GM18508 (cell line): ENCODE measurements around the gene RFK.

Source experiments
- ATAC-seq: cut with Tn5 transposase; IDR thresholded peaks from one replicate; pipeline ENCODE4 v1.9.1; 2021; ENCODE audit warnings: moderate number of reproducible peaks; ENCODE audit not compliant: insufficient read depth, unreplicated experiment

The RFK gene

DNA sequence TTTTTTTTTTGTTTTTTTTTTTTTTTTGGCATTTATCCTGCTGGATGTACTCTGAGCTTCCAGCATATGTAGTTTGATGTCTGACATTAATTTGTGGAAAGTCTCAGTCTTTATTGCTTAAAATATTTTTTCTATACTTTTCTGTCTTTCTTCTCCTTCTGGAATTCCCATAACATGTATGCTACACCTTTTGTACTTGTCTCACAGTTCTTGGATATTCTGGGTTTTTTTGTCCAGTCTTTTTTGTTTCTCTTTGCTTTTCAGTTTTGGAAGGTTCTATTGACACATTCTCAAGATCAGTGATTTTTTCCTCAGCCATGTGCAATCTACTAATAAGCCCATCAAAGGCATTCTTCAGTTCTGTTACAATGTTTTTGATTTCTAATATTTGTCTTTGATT lies 19.4 kb upstream of the RFK start:
- ATAC-seq, result no peak

DNA sequence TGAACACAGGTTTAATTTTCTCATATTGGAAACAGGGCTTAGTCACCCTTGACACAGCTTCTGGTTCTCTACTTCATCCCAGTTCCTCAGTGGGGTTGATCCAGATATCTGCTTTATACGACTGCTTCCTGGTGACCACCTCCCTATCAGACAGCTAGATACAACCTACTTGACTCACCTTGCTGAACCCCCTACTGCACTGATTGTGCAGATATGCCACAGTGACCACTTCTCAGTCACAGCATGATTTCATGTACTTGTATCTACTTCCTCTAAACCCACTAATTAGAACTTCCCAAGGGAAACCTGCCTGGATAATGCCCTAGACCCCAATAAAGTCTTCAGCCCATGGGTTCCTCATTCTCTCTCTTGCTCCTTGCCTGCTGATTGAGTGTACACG lies 18.4 kb upstream of the RFK start:
- no peak for ATAC-seq

DNA sequence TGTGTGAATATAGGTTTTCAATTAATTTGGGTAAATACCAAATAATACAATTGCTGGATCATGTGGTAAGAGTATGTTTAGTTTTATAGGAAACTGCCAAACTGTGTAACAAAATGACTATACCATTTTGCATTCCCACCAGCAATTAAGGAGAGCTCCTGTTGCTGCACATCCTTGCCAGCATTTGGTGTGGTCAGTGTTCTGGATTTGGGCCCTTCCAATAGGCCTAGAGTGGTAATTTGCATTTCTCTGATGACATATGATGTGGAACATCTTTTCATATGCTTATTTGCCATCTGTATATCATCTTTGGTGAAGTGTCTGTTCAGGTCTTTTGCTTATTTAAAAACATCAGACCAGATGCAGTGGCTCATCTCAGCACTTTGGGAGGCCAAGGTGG lies 11.6 kb upstream of the RFK start:
- ATAC-seq, result no peak

DNA sequence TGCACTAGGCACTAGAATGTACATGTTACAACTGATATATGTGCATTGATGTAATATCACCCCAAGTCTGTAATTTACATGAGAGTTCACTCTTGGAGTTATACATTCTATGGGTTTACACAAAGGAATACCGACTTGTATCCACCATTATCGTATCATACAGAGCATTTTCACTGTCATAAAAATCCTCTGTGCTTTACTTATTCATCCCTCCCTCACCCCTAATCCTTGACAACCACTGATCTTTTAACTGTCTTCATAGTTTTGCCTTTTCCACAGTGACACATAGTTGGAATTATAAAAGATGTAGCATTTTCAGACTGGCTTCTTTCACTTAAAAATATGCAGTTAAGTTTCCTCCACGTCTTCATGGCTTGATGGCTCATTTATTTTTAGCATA lies 11.1 kb upstream of the RFK start:
- ATAC-seq, result no peak

DNA sequence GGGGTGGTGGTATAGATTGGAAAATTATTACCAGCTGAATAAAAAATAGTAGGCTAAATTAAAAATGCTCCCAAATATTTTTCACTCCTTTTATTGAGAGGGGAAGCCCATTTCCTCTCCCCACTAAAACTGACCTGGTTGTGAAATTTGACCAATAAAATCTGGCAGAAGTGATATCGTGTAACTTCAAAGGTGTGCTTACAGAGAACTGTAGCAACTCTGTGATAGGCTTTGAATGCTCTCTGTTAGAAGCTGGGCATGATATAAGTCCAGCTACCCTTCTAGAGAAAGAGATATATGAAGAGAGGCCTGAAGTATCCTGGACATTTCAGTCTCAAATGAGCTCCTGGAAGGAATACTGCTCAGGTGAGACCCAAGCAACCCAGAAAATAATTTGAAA lies 10.2 kb upstream of the RFK start:
- ATAC-seq, result no peak

DNA sequence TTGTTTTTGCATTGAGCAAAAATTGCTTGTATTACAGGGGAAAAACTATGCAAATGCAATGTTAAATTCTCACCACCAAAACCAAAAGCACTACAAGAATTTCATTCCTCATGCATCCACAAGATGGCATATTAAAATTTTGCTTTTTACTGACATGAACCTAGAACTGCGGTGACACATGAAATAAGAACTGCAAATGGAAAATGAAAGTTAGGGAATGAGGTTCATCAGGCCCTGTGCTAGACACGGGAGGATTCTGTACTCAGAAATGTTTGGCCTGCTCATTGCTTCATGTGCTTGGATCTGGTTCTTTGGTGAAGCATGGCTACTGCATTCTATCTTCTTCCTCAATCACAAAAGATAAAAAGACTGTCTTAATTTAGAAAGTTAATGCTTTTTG lies 9.1 kb upstream of the RFK start:
- ATAC-seq, result no peak

DNA sequence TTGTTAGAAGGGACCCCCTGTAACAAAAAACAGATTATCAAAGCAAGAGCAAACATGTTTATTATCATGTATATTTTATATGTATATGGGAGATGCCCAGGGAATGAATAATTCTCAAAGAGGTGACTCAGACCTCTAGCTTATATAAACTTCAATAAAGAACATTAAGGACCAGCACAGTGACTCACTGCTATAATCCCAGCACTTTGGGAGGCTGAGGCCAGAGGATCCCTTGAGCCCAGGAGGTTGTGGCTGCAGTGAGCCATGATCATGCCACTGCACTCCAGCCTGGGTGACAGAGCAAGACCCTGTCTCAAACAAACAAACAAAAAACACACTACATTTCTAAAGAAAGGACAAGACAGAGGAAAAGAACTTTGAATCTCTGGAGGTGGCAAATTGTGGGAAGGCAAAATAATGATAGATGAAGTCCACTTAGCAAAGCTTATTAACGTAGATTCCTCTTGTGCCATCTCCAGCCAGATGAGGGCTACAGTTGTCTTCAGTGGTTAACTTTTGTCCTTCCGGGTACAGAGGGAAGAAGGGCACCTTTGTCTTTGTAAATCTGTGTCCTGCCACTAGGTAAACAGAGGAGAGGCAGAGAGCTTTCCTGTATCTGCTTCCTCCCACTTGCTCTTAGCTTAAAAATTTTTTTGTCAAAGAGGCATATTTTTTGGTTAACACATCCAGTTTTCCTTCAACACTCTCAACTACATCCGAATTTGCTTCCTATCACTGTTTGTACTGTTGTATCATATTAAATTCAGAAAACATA lies 7.5 kb upstream of the RFK start:
- no peak for ATAC-seq

DNA sequence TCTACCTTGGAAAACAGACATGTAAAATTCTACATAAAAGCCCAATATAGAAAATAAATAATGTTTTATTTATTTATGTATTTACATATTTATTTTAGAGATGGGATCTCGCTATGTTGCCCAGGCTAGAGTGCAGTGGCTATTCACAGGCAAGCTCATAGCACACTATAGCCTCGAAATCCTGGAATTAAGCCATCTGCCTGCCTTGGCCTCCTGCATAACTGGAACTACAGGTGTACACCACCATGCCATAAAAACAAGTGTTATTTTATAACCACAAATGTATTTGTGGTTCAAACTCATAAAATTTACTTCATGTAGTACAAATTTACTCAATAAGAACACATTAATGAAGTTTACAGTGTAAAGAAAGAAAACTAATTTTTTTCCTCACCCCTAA lies 7.0 kb upstream of the RFK start:
- ATAC-seq, result no peak

DNA sequence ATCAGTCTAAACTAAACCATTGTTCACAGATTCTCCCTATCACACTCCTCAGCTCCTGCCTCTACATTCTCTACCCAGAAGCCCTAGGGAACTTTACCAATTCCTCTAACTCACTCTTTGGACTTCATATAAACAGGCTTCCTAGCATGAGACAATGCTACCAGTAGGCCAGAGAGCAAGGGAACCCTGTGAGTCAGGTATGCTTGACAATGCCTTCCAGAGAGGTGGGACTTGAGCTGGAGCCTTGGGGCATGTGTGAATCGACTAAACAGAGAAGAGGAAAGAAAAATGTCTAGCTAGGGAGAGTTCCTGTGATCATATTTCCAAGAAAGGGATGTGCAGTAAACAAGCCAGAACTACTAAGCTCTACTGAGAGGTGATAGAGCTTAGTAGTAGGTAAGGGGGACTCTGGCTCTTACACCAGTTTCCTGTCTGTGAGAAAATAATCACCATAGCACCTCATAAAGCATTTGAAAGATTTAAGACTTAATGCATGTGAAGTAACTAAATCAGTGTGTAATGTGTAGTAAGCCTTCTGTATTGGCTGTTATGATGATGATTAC lies 6.4 kb upstream of the RFK start:
- no peak for ATAC-seq

DNA sequence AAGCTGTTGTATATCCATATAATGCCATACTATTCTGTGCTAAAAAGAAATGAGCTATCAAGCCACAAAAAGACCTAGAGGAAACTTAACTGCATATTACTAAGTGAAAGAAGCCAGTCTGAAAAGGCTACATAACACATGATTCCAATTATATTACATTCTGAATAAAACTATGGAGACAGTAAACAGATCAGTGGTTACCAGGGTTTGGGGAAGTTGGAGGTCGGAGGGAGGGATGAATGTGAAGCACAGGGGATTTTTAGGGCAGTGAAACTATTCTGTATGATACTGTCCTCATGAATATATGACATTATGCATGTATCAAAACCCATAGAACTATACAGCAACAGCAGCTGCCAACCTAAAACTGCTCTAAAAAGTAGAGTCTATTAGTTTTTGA lies 5.6 kb upstream of the RFK start:
- no peak for ATAC-seq

DNA sequence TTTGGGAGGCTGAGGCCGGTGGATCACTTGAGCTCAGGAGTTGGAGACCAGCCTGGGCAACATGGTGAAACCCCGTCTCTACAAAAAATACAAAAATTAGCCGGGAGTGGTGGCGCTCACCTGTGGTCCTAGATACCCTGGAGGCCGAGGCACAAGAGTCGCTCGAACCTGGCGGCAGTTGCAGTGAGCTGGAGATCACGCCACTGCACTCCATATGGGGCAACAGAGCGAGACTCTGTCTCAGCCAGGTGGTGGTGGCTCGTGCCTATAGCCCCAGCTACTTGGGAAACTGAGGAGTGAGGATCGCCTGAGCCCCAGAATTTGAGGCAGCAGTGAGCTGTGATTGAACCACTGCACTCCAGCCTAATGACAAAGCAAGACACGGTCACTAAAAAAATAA lies 2.4 kb upstream of the RFK start:
- no peak for ATAC-seq

DNA sequence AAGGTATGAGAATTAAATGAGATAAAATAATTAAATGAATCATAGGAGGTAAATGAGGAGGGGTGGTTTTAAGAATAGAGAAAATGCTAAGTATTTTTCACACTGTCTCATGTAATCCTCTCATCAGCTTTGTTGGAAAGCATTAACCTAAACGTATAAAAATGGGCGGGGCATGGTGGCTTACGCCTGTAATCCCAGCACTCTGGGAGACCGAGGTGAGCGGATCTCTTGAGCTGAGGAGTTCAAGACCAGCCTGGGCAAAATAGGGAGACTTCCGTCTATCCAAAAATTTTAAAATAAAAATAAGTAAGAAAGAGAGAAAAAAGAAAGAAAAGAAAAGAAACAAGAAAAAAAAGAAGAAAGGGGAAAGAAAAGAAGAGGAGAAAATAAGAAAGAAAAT lies 1.9 kb upstream of the RFK start:
- no peak for ATAC-seq

DNA sequence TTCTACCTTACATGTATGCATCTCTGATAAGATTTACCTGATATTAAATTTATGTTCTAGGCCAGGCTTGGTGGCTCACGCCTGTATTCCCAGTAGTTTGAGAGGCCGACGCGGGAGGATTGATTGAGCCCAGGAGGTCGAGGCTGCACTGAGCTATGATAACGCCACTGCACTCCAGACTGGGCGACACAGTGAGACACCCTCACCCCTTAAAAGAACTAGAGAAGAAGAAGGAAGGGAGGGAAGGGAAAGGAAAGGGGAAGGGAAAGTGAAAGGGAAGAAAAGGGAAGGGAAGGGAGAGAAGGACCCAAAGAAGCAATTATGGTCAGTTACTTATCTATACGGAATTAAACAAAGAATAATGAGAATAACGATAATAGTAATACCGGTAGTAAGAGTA lies 1.2 kb upstream of the RFK start:
- ATAC-seq, result no peak

DNA sequence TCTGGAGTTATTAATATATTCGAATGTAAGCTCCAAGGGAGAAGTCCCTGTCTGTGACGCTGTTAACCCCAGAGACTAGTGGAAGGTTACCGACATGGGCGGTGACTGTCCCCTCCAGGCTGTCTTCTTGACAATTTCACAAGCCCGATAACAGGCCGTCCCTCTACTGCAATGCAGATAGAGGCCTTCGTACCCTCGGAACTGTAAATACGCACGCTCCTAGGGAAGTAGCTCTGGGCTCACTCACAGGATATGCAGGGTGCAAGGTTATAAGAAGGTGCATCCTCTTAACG lies 680 bp upstream of the RFK start:
- ATAC-seq, result peak; percentile 43

DNA sequence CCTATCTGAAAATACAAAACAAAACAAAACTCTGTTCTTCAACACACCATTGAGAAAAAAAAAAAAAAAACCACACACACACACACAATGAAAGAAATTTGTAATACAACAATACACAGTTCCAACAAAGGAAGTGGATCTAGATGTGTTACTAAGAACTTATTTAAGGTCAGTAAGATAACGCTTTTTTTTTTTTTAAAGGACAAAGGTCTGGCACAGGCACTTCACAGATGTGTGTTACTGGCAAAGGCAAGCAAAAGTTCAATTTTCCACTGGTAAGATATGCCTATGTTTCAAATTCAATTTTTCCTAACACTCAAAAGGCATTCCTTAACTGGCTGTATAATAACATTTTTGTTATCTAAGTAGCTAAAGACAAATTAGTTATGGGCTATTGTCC lies 3.6 kb downstream of the RFK start:
- no peak for ATAC-seq

DNA sequence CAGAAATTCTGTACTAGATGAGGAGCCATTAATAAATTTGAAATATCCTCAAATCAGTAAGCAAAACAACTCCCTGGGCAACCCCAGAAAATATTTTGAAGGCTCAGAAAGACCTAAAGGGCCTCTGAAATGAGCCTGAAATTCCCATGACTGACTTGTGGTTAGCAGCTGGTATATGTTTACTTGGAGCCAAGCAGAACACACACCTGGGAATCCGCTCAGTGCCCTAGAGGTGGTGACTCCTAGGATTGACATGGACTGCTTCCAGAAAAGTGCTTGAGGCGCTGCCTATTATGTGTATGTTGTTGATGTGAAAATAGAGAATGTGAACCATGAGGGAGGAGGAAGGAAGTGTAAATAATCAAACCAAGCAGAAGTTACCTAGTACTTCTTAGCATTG lies 14.7 kb downstream of the RFK start:
- no peak for ATAC-seq

DNA sequence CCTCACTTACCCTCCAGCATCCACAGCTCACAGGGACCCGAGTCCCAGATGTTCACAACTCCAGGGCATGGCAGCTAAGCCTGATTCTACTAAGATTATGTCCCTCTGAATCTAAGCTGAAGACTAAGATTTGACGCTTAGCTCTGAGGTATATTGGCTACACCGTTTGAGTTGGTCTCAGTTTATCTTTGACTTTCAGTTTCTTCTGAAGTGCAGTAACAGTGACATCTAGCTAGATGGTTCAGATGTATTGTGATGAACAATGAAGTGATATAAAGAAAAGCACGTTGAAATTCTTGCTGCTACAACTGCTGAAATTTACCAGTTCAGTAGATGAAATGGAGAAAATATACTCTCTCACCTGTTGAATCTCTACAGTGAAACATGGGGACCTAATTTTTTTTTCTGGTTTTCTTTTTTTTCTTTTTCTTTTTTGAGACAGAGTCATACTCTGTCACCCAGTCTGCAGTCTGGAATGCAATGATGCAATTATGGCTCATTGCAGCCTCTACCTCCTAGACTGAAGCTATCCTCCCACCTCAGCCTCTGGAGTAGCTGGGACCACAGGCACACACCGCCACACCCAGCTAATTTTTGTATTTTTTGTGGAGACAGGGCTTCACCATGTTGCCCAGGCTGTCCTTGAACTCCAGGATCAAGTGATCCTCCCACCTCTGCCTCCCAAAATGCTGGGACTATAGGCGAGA lies 15.7 kb downstream of the RFK start:
- no peak for ATAC-seq

DNA sequence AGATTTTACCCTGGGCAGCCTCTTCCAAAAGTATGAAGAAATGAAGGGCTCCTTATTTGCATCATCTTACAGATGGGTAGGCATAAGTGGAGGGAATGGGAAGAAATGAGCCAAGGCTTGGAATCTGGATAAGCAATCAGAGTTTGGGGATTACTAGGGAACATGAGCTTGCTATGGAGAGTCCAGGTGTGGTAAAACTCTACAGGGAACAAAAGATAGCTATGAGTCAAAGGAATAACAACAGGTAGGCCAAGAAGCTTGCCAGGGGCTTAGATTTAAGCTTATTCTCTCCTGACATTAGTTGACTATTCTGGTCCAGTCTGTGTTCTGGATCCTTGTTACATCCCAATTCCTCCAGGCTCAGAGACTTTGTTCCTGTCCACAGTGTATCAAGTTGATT lies 16.4 kb downstream of the RFK start:
- ATAC-seq, result no peak

DNA sequence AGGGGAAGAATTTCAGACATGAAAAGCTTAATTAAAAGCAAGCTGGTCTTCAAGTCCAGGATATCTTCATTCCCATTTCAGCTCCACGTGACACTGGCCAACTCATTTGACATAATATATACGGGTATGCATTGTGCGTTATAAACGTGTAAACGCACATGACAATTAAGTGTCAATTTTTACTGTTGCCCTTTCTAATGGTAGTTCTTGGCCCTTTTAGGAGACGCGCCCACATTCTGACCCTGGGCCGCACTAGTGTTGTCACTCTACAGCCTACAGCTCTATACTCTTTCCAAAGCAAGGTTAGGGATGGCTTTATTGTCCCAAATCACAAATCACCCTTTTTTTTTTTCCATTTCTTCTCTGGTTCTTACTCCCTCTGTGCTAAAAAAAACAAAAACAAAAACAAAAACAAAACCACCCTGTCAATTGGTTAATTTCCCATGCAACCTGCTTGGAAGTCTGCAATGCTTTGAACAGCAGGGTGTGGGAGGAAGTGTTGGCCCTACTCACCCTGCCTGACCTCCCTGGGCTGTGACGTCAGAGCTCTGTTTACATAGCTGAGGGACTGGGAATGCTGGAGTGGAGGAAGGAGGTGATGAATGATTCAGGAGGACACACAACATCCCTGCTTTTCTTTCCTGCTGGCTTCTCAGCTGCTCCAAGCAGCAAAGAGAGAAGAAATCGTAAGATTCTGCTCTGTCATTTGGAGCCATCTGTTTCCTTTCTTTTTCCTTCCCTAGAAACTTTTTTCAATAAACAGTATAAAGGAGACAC lies 19.3 kb downstream of the RFK start:
- no peak for ATAC-seq

DNA sequence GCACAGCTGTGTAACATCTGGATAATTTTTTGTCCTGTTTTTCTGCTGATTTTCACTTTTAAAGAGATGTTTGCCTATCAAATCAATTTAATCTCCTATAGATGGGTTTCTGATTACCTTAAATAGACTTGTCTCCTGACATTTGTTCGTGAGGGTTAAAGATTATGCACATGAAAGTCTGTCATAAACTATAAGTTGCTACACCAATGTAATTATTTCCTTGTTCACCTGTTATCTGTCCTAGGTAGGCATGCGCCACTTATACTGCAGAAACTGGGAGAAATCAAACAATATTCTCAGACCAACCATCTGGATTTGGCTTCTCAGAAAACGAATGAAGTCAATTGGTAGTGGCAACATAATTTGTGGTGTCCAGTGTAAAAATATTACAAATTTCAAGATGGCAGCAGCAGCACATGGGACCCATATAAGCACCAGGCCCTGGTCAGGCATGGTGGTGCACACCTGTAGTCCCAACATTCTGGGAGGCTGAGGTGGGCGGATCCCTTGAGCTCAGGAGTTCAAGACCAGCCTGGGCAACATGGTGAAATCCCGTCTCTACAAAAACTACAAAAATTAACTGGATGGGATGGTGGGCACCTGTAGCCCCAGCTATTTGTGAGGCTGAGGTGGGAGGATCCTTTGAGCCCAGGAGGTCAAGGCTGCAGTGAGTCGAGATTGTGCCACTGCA lies 20.3 kb downstream of the RFK start:
- no peak for ATAC-seq
